HCT116 (cell line): ENCODE data around the gene DPH1. TPM values are rescaled to one million over a fixed set of nuclear protein-coding genes. Genes with fewer than 3 reads are reported as not detected.

ENCODE experiments used
- ATAC-seq: fragments of 200-7000 bp; cut with Tn5 transposase; 2 replicates; pipeline ENCODE4 v1.9.1; 2020; ENCODE audit warnings: mild to moderate bottlenecking, moderate library complexity
- BruUV-seq: library from RNA; stranded (reverse); fragments of 400-500 nt; replicated peaks from 2 replicates; lab custom pipeline; 2021; lab: Mats Ljungman, UMichigan
- CTCF ChIA-PET: fragments of 300-600 bp; sonication (Branson Sonifier 250); formaldehyde crosslinking; loops from one replicate; lab custom pipeline; 2021; ENCODE audit warnings: antibody characterized with exemption; lab: Charles Lee
- POLR2A ChIA-PET: fragments of 300-600, 350-600 bp; sonication (Branson Sonifier 250); formaldehyde crosslinking; loops from one replicate; lab custom pipeline; 2021; ENCODE audit warnings: antibody characterized with exemption; lab: Charles Lee
- RAD21 ChIA-PET, 2 experiments: fragments of 300-600 bp; sonication (Branson Sonifier 250); formaldehyde crosslinking; loops; one replicate each; lab custom pipeline; 2023; ENCODE audit warnings: low total read pairs in 2 of 2; ENCODE audit not compliant: uncharacterized antibody in 2 of 2, unreplicated experiment in 2 of 2, low non-redundant PET in 1 of 2; lab: Charles Lee
- DNase-seq: peaks from one replicate; pipeline ENCODE4 v3.0.0-alpha.2; 2010; ENCODE audit warnings: low read depth, low spot score
- H2AFZ ChIP-seq: fragments of 200-600 bp; shearing (Covaris generic), sonication (generic); 2 replicates; pipeline ENCODE4 v1.6.1; 2017; ENCODE audit warnings: low read depth, mixed run types, mixed read lengths, antibody characterized with exemption, low read length; ENCODE audit not compliant: poor library complexity, severe bottlenecking
- H3K27ac ChIP-seq: 2 replicates; pipeline ENCODE4 v1.5.1; 2012; ENCODE audit warnings: low read depth, low read length
- H3K27me3 ChIP-seq: fragments of 200-600 bp; sonication (generic); 2 replicates; pipeline ENCODE4 v1.6.1; 2016; ENCODE audit warnings: mixed run types, low read length, mixed read lengths; ENCODE audit not compliant: insufficient read depth
- H3K36me3 ChIP-seq, 2 experiments: fragments of 200-500 bp in 1 of 2; fragments of 200-600 bp in 1 of 2; sonication (Bioruptor generic) in 1 of 2; sonication (generic) in 1 of 2; 2 replicates each; pipeline versions ENCODE4 v1.5.1 to v1.6.1; 2014 to 2016; ENCODE audit warnings: low read length in 2 of 2, inconsistent platforms in 1 of 2, mixed read lengths in 1 of 2, mixed run types in 1 of 2; ENCODE audit not compliant: insufficient read depth in 2 of 2, control insufficient read depth in 1 of 2
- H3K4me1 ChIP-seq, 2 experiments: fragments of 200-600 bp in 1 of 2; sonication (generic) in 1 of 2; 2 replicates each; pipeline versions ENCODE4 v1.5.1 to v1.6.1; 2012 to 2017; ENCODE audit warnings: low read length in 2 of 2, inconsistent platforms in 1 of 2, mild to moderate bottlenecking in 1 of 2, mixed read lengths in 1 of 2, mixed run types in 1 of 2, moderate library complexity in 1 of 2; ENCODE audit not compliant: insufficient read depth in 2 of 2, control insufficient read depth in 1 of 2
- H3K4me2 ChIP-seq: fragments of 200-600 bp; sonication (generic); 2 replicates; pipeline ENCODE4 v1.6.1; 2017; ENCODE audit warnings: mixed run types, low read length, mixed read lengths
- H3K4me3 ChIP-seq, 2 experiments: fragments of 200-600 bp in 1 of 2; sonication (generic) in 1 of 2; replicated peaks in 1 of 2; 2 replicates each; pipeline ENCODE4 v1.5.1; 2011 to 2016; ENCODE audit warnings: low read length in 2 of 2, control low read depth in 1 of 2, low read depth in 1 of 2, mild to moderate bottlenecking in 1 of 2, mixed read lengths in 1 of 2, mixed run types in 1 of 2
- H3K79me2 ChIP-seq: fragments of 200-600 bp; sonication (generic); 2 replicates; pipeline ENCODE4 v1.6.1; 2017; ENCODE audit warnings: mild to moderate bottlenecking, mixed run types, low read length, moderate library complexity, mixed read lengths; ENCODE audit not compliant: insufficient read depth
- H3K9ac ChIP-seq: fragments of 200-600 bp; sonication (generic); 2 replicates; pipeline ENCODE4 v1.6.1; 2016; ENCODE audit warnings: low read length, mixed read lengths
- H3K9me2 ChIP-seq: fragments of 200-600 bp; sonication (generic), shearing (Covaris generic); 2 replicates; pipeline ENCODE4 v1.6.1; 2017; ENCODE audit warnings: mixed run types, mild to moderate bottlenecking, moderate library complexity; ENCODE audit not compliant: insufficient read depth
- H3K9me3 ChIP-seq, 2 experiments: fragments of 200-500 bp in 1 of 2; fragments of 200-600 bp in 1 of 2; sonication (Bioruptor generic) in 1 of 2; sonication (generic) in 1 of 2; 2 replicates each; pipeline ENCODE4 v1.6.1; 2014 to 2017; ENCODE audit warnings: low read length in 2 of 2, mixed read lengths in 2 of 2, inconsistent platforms in 1 of 2, low read depth in 1 of 2, mild to moderate bottlenecking in 1 of 2, mixed run types in 1 of 2, moderate library complexity in 1 of 2; ENCODE audit not compliant: control insufficient read depth in 1 of 2, insufficient read depth in 1 of 2
- H4K20me1 ChIP-seq: fragments of 200-600 bp; sonication (generic), shearing (Covaris generic); 2 replicates; pipeline ENCODE4 v1.6.1; 2017; ENCODE audit warnings: mixed run types, mild to moderate bottlenecking, moderate library complexity; ENCODE audit not compliant: insufficient read depth
- ATF3 ChIP-seq: IDR thresholded peaks from 2 replicates; pipeline ENCODE4 v1.6.1; 2012
- CEBPB ChIP-seq: IDR thresholded peaks from 2 replicates; pipeline ENCODE4 v1.6.1; 2012; ENCODE audit warnings: low read depth
- ELF1 ChIP-seq: IDR thresholded peaks from 2 replicates; pipeline ENCODE4 v1.6.1; 2012; ENCODE audit warnings: low read depth, borderline replicate concordance
- EZH2 ChIP-seq: fragments of 200-600 bp; sonication (generic); IDR thresholded peaks from 2 replicates; pipeline ENCODE4 v1.6.1; 2017; ENCODE audit warnings: antibody characterized with exemption, mixed run types
- EZH2phosphoT487 ChIP-seq: fragments of 200-600 bp; IDR thresholded peaks from 2 replicates; pipeline ENCODE4 v1.6.1; 2018; ENCODE audit warnings: antibody characterized with exemption, borderline replicate concordance
- FOSL1 ChIP-seq: IDR thresholded peaks from 2 replicates; pipeline ENCODE4 v1.6.1; 2012; ENCODE audit warnings: low read depth
- POLR2A ChIP-seq: IDR thresholded peaks from 2 replicates; pipeline ENCODE4 v1.7.0; 2011; ENCODE audit warnings: borderline replicate concordance; ENCODE audit not compliant: insufficient read depth, insufficient read length; ENCODE audit errors: extremely low read depth
- POLR2AphosphoS5 ChIP-seq: IDR thresholded peaks from 2 replicates; pipeline ENCODE4 v1.6.1; 2011; ENCODE audit warnings: mild to moderate bottlenecking, low read depth, low read length, moderate library complexity
- SIN3A ChIP-seq: IDR thresholded peaks from 2 replicates; pipeline ENCODE4 v1.6.1; 2012; ENCODE audit warnings: low read depth
- YY1 ChIP-seq: IDR thresholded peaks from 2 replicates; pipeline ENCODE4 v1.6.1; 2011; ENCODE audit warnings: low read length, low read depth, moderate library complexity, mild to moderate bottlenecking; ENCODE audit not compliant: insufficient replicate concordance; ENCODE audit errors: extremely low read depth
- ZFX ChIP-seq: fragments of 450-650 bp; IDR thresholded peaks from 2 replicates; pipeline ENCODE4 v1.6.1; 2017
- intact Hi-C: fragments of 100-400 bp; cut with micrococcal nuclease; formaldehyde crosslinking; loops from 2 replicates; pipeline ENCODE4 v1.10.0; 2022
- total RNA-seq: library from RNA; stranded (reverse); gene quantifications from one replicate; pipeline ENCODE4 v1.2.1, GENCODE V29; 2021; ENCODE audit not compliant: unreplicated experiment
- TF ChIP-seq, protein P1 (sequence below): IDR thresholded peaks from 2 replicates; pipeline ENCODE4 v1.6.1; 2012; ENCODE audit warnings: low read depth
- TF ChIP-seq, protein P2 (sequence below): IDR thresholded peaks from 2 replicates; pipeline ENCODE4 v1.6.1; 2012

Gene DPH1
- total RNA-seq, 1 experiment from 2014 or later, result 47.2 TPM

DNA sequence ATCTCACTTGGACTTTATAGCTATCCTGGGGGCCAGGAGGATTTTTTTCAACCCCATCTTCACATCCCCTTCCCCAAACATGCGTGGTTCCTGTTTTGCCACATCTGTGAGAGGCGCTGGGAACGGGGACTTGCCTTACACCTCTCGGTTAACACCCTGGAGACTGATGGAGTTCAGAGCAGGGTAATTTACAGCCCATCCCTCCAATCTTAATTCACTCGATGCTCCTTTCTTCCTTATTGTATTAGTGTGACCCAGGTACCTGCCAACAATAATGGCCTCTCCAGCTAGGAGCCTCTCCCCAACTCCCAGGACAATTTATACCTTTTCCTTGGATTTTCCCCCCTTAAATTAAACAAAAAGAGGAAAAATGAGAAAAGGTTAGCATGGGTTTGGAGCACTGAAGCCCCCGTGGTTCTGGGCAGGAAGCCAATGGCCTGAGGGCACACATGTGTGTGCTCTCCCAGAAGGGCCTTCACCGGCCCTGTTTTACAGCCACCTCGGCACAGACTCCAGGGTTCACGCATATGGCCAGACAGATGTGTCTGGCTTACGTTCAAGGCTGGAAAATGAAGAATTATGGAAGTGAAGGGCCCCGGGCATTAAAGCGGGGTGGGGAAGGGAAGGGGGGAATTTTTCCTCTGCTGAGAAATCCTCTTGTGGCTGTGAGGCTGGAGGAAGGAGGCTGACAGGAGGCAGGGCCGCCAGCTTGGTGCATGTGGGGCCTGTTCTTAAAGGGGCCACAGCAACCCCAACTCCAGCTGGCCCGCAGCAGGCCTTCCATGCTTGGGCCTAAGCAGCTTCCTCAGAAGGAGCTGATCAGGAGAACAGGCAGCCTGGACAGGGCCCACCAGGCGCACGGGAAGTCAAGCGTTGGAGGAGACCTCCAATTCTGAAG lies 46.4 kb downstream of the DPH1 start:
- intact Hi-C loops, result no loop called here
- H3K9me3 ChIP-seq, result no peaks in the 10 kb centered on the region
- H3K9me2 ChIP-seq, result no peaks in the 10 kb centered on the region
- H3K36me3 ChIP-seq, result 0 out of 4 replicates have a peak, but pooled peaks cover 2% of the 10 kb centered on the region in 2 experiments
- H2AFZ ChIP-seq, result no peak overlapping the region
- ChIA-PET RAD21 (no interaction called here), POLR2A (no interaction called here), CTCF (interaction anchor here (3.3 kb wide), 1 partner anchor 18 kb away, joined by 8 read pairs; no protein-coding TSS in a partner anchor)
- H3K4me3 ChIP-seq, result no peak overlapping the region
- ATAC-seq, result no peak
- H3K27me3 ChIP-seq, result no peaks in the 10 kb centered on the region
- DNase-seq, result no peak
- no peaks in the 10 kb centered on the region for H3K79me2 ChIP-seq
- H4K20me1 ChIP-seq, result no peaks in the 10 kb centered on the region
- H3K4me2 ChIP-seq, result no peak overlapping the region
- no peak for TF ChIP-seq ELF1
- no peak for TF ChIP-seq FOSL1
- TF ChIP-seq EZH2, result no peak
- H3K27ac ChIP-seq, result no peak overlapping the region
- no TSS peak for BruUV-seq
- no peak overlapping the region for H3K9ac ChIP-seq
- peaks cover 0 to 5% of the 10 kb centered on the region in 2 experiments; a peak in 1 of 4 replicates for H3K4me1 ChIP-seq

- no peak overlapping the region for H3K9ac ChIP-seq
- H3K4me2 ChIP-seq, result no peak overlapping the region
- H3K9me2 ChIP-seq, result no peaks in the 10 kb centered on the region
- no peaks in the 10 kb centered on the region for H3K9me3 ChIP-seq
- RAD21 ChIA-PET, result no interaction called here
- POLR2A ChIA-PET, result no interaction called here
- H3K79me2 ChIP-seq, result no peaks in the 10 kb centered on the region
- no TSS peak for BruUV-seq
- DNase-seq (no peak), ATAC-seq (no peak)
- H3K36me3 ChIP-seq, result 0 out of 4 replicates have a peak, but pooled peaks cover 2% of the 10 kb centered on the region in 2 experiments
- CTCF ChIA-PET, result interaction anchor here (3.3 kb wide), 1 partner anchor 19 kb away, joined by 8 read pairs; no protein-coding TSS in a partner anchor
- H3K27ac ChIP-seq, result no peak overlapping the region
- H3K4me3 ChIP-seq, result no peak overlapping the region
- no peaks in the 10 kb centered on the region for H3K27me3 ChIP-seq
- no peaks in the 10 kb centered on the region for H3K4me1 ChIP-seq
- no peaks in the 10 kb centered on the region for H4K20me1 ChIP-seq
- intact Hi-C loops, result no loop called here
- no peak overlapping the region for H2AFZ ChIP-seq
- TF ChIP-seq ZFX, result no peak
- no peak for TF ChIP-seq FOSL1
- no peak for TF ChIP-seq EZH2
- no peak for TF ChIP-seq SIN3A
- TF ChIP-seq CEBPB, result no peak
- no peak for TF ChIP-seq POLR2AphosphoS5
- no peak for TF ChIP-seq POLR2A
- no peak for TF ChIP-seq ATF3
- TF ChIP-seq YY1, result no peak
- no peak for TF ChIP-seq EZH2phosphoT487
- TF ChIP-seq, protein P1, sequence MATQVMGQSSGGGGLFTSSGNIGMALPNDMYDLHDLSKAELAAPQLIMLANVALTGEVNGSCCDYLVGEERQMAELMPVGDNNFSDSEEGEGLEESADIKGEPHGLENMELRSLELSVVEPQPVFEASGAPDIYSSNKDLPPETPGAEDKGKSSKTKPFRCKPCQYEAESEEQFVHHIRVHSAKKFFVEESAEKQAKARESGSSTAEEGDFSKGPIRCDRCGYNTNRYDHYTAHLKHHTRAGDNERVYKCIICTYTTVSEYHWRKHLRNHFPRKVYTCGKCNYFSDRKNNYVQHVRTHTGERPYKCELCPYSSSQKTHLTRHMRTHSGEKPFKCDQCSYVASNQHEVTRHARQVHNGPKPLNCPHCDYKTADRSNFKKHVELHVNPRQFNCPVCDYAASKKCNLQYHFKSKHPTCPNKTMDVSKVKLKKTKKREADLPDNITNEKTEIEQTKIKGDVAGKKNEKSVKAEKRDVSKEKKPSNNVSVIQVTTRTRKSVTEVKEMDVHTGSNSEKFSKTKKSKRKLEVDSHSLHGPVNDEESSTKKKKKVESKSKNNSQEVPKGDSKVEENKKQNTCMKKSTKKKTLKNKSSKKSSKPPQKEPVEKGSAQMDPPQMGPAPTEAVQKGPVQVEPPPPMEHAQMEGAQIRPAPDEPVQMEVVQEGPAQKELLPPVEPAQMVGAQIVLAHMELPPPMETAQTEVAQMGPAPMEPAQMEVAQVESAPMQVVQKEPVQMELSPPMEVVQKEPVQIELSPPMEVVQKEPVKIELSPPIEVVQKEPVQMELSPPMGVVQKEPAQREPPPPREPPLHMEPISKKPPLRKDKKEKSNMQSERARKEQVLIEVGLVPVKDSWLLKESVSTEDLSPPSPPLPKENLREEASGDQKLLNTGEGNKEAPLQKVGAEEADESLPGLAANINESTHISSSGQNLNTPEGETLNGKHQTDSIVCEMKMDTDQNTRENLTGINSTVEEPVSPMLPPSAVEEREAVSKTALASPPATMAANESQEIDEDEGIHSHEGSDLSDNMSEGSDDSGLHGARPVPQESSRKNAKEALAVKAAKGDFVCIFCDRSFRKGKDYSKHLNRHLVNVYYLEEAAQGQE, result no peak
- TF ChIP-seq, protein P2, sequence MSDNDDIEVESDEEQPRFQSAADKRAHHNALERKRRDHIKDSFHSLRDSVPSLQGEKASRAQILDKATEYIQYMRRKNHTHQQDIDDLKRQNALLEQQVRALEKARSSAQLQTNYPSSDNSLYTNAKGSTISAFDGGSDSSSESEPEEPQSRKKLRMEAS, result no peak
Measured at GRCh38 chr17:2077040-2077439, 47.1 kb downstream of the DPH1 start.
